Measurements from ENCODE around the gene C21orf58. TPM values are rescaled to one million over a fixed set of nuclear protein-coding genes. Genes with fewer than 3 reads are reported as not detected.
A peak's percentile ranks its signal among the peaks of the same experiment; 100 is the strongest.
"Not testable (repeated sequence)": the region's sequence is repeated elsewhere in the genome, so short reads cannot be mapped to it uniquely, and the experiment has no call there.

The C21orf58 gene
- polyA plus RNA-seq, 1 experiment = 4.1 TPM

- H3K4me3 ChIP-seq (ENCODE audit: low read depth, low read length) = no peak overlapping the region
- DNase-seq (ENCODE audit: low read depth) = no peak
- peaks cover 3% of the 10 kb centered on the region; the same call in 1 of the 2 replicates for H3K36me3 ChIP-seq (ENCODE audit: control insufficient read depth, insufficient read depth, low read length)
- TF ChIP-seq, protein P1, sequence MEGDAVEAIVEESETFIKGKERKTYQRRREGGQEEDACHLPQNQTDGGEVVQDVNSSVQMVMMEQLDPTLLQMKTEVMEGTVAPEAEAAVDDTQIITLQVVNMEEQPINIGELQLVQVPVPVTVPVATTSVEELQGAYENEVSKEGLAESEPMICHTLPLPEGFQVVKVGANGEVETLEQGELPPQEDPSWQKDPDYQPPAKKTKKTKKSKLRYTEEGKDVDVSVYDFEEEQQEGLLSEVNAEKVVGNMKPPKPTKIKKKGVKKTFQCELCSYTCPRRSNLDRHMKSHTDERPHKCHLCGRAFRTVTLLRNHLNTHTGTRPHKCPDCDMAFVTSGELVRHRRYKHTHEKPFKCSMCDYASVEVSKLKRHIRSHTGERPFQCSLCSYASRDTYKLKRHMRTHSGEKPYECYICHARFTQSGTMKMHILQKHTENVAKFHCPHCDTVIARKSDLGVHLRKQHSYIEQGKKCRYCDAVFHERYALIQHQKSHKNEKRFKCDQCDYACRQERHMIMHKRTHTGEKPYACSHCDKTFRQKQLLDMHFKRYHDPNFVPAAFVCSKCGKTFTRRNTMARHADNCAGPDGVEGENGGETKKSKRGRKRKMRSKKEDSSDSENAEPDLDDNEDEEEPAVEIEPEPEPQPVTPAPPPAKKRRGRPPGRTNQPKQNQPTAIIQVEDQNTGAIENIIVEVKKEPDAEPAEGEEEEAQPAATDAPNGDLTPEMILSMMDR (IDR thresholded peaks at IDR 0.05; ENCODE audit: insufficient read depth, low read depth, low read length) = no peak
- H3K27me3 ChIP-seq (ENCODE audit: control insufficient read depth, insufficient read depth, low read length) = no peaks in the 10 kb centered on the region
- POLR2A ChIA-PET = no interaction called here
- CTCF ChIA-PET = no interaction called here
Observed at GRCh38 chr21:46311568-46311967, 12.1 kb downstream of the C21orf58 start.

GRCh38 chr21:46310260-46310659 is 13.4 kb downstream of the C21orf58 start:
- H3K27me3 ChIP-seq (ENCODE audit: control insufficient read depth, insufficient read depth, low read length); H3K4me3 ChIP-seq (ENCODE audit: low read depth, low read length); DNase-seq (ENCODE audit: low read depth); POLR2A ChIA-PET; H3K36me3 ChIP-seq (ENCODE audit: control insufficient read depth, insufficient read depth, low read length); CTCF ChIA-PET: not testable (repeated sequence)

- TF ChIP-seq, protein P1 (IDR thresholded peaks at IDR 0.05; ENCODE audit: insufficient read depth, low read depth, low read length) = no peak
- Histone ChIP-seq H3K4me3 (ENCODE audit: low read depth, low read length) (no peak overlapping the region), H3K36me3 (ENCODE audit: control insufficient read depth, insufficient read depth, low read length) (peaks cover 4% of the 10 kb centered on the region; the same call in 1 of the 2 replicates), H3K27me3 (ENCODE audit: control insufficient read depth, insufficient read depth, low read length) (no peaks in the 10 kb centered on the region)
- POLR2A ChIA-PET = no interaction called here
- DNase-seq (ENCODE audit: low read depth) = no peak
- CTCF ChIA-PET = no interaction called here
Observed at GRCh38 chr21:46308431-46308830, 15.2 kb downstream of the C21orf58 start.

DNA sequence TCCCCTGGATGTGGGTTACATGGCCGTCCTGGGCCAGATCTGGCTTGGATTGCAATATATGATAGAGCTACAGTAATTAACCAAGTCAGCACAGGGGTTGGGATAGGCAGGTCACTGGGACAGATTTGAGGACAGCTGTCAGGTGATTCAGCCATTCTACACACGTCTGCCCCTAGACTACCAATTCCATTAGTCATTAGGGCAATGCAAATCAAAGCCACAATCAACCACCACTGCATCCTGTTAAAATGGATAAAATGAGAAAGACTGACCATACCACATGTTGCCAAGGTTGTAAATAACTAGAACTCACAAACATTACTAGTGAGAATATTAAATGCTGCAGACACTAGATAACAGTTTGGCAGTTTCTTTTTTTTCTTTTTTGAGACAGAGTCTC is 16.0 kb downstream of the C21orf58 start:
- peak; percentile 55 for DNase-seq (ENCODE audit: low read depth)
- H3K27me3 ChIP-seq (ENCODE audit: control insufficient read depth, insufficient read depth, low read length) = no peaks in the 10 kb centered on the region
- TF ChIP-seq, protein P1 (IDR thresholded peaks at IDR 0.05; ENCODE audit: insufficient read depth, low read depth, low read length) = no peak
- ChIA-PET POLR2A (no interaction called here), CTCF (no interaction called here)
- H3K4me3 ChIP-seq (ENCODE audit: low read depth, low read length) = no peak overlapping the region
- peaks cover 3% of the 10 kb centered on the region; the same call in 1 of the 2 replicates for H3K36me3 ChIP-seq (ENCODE audit: control insufficient read depth, insufficient read depth, low read length)

- ChIA-PET POLR2A (no interaction called here), CTCF (no interaction called here)
- Histone ChIP-seq H3K4me3 (ENCODE audit: low read depth, low read length) (no peak overlapping the region), H3K27me3 (ENCODE audit: control insufficient read depth, insufficient read depth, low read length) (no peaks in the 10 kb centered on the region), H3K36me3 (ENCODE audit: control insufficient read depth, insufficient read depth, low read length) (peaks cover 1% of the 10 kb centered on the region; the same call in 1 of the 2 replicates)
- DNase-seq (ENCODE audit: low read depth) = no peak
- TF ChIP-seq, protein P1 (IDR thresholded peaks at IDR 0.05; ENCODE audit: insufficient read depth, low read depth, low read length) = no peak
Observed at GRCh38 chr21:46304955-46305354, 18.7 kb downstream of the C21orf58 start.

- CTCF ChIA-PET = no interaction called here
Observed at GRCh38 chr21:46304437-46304836, 19.2 kb downstream of the C21orf58 start.

More at GRCh38 chr21:46304437-46304836, 19.2 kb downstream of the C21orf58 start:
- H3K27me3 ChIP-seq (ENCODE audit: control insufficient read depth, insufficient read depth, low read length) = no peaks in the 10 kb centered on the region
- no peak for DNase-seq (ENCODE audit: low read depth)
- no peak overlapping the region for H3K4me3 ChIP-seq (ENCODE audit: low read depth, low read length)
- POLR2A ChIA-PET = no interaction called here
- TF ChIP-seq, protein P1 (IDR thresholded peaks at IDR 0.05; ENCODE audit: insufficient read depth, low read depth, low read length) = no peak
- H3K36me3 ChIP-seq (ENCODE audit: control insufficient read depth, insufficient read depth, low read length) = peaks cover 1% of the 10 kb centered on the region; the same call in 1 of the 2 replicates
